ENCODE data around the gene CDK5RAP1.

DNA sequence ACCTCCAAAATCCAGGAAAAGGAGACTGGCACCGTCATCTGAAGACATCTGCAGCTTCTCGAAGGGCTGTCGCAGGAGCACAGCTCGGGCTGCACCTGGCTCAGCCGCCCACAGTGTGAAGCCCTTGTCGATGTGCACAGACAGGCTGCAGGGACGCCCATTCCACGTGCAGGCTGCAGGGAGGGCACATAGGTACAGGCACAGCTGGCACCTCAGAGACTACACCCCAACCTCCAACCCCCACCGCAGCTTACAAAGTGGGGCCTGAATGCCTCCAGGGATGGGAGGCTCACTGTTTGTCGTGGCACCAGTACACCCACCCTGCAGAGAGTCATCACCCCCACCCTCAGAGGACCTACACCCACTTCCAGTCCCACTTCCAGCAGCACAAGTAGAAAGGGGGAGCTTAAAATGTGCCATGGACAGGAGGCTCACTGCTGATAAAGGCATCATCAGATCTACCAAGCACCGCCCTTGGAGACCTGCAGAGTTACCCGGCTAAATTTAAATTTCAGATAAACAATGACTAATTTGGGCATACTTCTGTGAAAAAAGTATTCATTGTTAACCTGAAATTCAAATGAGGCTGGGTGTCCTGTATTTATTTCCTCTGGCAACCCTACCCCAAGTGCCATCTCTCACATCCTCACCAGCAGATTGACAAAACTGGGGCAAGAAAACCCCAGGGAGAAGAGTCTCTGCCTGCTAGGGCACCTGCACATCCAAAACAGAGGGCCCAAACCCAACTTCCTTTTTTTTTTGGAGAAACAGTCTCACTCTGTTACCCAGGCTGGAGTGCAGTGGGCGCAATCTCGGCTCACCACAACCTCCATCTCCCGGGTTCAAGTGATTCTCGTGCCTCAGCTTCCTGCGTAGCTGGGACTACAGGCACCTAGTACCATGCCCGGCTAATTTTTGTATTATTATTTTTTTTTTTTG, 7.7 kb upstream of the CDK5RAP1 start:
- TF ChIP-seq, protein P1, sequence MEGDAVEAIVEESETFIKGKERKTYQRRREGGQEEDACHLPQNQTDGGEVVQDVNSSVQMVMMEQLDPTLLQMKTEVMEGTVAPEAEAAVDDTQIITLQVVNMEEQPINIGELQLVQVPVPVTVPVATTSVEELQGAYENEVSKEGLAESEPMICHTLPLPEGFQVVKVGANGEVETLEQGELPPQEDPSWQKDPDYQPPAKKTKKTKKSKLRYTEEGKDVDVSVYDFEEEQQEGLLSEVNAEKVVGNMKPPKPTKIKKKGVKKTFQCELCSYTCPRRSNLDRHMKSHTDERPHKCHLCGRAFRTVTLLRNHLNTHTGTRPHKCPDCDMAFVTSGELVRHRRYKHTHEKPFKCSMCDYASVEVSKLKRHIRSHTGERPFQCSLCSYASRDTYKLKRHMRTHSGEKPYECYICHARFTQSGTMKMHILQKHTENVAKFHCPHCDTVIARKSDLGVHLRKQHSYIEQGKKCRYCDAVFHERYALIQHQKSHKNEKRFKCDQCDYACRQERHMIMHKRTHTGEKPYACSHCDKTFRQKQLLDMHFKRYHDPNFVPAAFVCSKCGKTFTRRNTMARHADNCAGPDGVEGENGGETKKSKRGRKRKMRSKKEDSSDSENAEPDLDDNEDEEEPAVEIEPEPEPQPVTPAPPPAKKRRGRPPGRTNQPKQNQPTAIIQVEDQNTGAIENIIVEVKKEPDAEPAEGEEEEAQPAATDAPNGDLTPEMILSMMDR (IDR thresholded peaks at IDR 0.05; ENCODE audit: low read length) = no peak
- no peak for TF ChIP-seq EZH2 (IDR thresholded peaks at IDR 0.05; ENCODE audit: borderline replicate concordance, low read length)
